ENCODE results near the gene ZNF22.

Gene ZNF22

DNA sequence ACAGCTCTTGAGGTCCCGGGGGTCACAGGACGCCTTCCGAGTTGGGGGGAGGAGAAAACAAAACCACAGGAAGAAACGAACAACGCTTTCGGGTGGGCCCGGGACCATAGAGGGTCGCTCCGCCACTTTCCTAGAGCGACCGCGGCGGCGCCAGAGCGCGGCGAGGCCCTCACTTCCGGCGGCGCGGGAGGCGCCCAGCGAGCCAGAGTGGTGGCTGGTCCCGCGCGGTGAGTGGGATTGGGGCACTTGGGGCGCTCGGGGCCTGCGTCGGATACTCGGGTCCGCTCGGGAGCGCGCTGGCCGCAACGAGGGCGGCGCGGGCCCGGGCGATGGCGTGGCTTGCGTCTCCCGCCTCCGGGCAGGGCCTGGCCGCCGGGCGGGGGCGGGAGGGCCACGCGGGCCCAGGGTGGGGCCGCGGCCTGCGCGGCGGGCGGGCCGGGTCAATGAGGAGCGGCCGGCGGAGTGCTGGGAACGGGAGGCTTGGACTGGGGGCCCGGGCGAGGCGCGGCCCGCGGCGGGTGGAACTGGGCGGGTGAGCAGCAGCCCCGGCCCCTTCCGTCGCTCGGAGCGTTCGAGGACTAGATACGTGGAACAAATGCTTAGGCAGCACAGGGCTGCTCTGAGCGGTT lies at the start of gene ZNF22:
Gene ZNF22, plus strand, starts transcription at position 172 of the 629 bp plus-strand sequence. CDS start 2,446 bp downstream, outside the sequence.
- peak; percentile 89 for DNase-seq

DNA sequence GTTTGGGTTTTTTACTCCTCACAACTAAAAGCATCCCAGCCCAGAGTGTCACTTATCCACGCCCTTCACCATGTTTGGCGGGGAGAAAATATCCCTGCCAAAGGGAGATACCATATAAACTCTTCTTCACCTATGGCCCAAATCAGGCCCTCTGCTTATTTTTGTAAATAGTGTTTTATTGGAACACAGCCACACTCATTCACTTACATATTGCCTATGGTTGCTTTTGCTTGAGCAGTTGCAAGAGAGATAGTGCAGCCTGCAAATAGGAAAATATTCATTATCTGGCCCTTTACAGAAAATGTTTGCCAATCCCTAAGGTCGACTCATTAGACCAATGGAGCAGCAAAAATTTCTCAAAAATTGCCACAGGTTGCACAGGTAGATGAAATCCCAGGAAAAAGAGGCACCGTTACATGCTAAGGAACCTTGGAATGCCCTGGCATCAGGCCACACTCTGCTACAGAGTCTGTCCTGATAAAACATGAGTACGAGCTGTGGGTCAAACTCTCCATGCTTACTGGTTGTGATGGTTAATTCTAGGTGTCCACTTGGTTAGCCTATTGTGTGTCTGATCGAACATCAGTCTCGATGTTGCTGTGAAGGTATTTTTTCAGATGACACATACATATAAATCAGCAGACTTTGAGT lies 49.0 kb upstream of the ZNF22 start:
- no peak for DNase-seq

- no peak for DNase-seq
These were observed 47.9 kb upstream of the ZNF22 start for GRCh38 chr10:44952779-44953231.

GRCh38 chr10:44954042-44954441 lies 46.7 kb upstream of the ZNF22 start:
- no peak for DNase-seq

GRCh38 chr10:44954962-44955361 lies 45.8 kb upstream of the ZNF22 start:
- DNase-seq, result no peak

DNA sequence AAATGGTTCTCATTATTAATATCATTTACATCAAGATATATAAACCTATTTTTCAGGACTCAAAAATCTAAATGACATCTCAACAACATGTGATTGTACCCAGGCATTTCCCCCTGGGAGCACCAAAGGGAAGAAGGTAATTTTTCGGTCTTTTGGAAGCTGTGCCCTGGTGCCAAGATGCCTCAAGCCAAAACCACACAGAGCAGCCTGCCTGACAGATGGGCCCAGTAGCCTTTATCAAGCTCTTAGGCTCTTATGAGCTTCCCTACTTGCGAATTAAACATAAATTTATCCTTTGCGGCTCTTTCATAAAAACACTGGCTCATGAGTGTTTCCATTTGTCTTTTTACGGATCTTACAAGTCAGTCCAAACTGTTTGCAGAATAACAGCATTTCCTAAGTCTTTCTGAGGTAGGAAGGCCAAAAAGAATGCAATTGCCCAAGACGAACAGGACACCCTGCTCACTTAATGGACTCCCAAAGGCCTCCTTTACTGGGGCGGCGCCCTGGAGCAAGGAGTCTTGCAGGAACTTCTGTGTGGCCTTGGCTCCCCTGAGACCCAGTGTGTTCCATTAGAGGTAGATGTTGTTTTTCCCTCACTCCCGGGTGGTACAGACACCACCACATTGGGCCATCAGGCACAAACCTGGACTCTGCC lies 45.2 kb upstream of the ZNF22 start:
- DNase-seq, result peak; percentile 5

GRCh38 chr10:44956226-44956625 lies 44.5 kb upstream of the ZNF22 start:
- DNase-seq, result no peak

DNA sequence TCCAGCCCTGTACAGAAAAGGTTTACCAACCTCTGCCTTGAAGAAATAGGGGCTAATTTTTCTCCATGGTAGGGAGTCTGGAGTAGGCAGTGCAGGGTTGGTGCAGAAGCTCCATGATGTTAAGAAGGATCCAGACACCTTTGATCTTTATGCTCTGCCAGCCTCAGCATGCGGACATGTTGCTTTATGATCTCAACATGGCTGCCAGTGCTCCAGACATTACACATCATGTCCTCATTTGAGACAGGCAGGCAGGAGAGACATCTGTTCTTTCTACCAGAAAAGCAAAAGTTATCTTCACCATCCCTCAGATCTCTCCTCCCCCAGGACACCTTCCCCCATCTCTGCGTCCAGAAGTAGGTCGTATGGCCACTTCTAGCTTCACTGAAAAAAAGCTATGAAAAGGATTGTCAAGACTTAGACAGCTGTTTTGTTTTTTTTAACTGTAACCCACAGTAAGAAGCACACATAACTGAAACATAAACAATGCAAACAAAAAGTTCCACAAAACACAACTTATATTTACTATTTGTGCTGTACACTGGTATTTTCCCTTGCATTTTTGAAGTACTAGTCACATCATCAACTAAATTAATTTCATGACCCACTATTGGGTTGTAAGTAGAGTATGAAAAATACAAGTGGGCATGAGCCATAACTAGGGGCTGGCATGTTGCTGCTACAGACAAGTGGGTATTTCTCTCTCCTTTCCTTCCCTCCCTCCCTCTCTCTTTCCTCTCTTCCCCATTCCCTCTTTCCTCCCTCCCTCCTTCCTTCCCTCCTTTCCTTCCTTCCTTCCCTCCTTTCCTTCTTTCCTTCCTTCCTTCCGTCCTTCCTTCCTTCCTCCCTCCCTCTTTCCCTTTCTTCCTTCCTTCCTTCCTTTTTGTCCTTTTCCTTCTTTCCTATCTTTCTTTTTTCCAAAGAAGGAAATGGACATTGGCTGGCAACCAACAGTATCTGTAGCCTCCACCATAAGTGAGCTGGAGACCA lies 43.7 kb upstream of the ZNF22 start:
- DNase-seq, result no peak

GRCh38 chr10:44958196-44958897 lies 42.4 kb upstream of the ZNF22 start:
- DNase-seq, result no peak

GRCh38 chr10:44958898-44959246 lies 41.9 kb upstream of the ZNF22 start:
- DNase-seq, result no peak

GRCh38 chr10:44959247-44960087 lies 41.3 kb upstream of the ZNF22 start, which contains the start of gene RASSF4:
TSS of gene RASSF4 (plus strand) at chr10:44959802. CDS start at chr10:44970203, 10,401 bp downstream.
- DNase-seq, result peak; percentile 94

- DNase-seq, result no peak
These were observed 40.6 kb upstream of the ZNF22 start for GRCh38 chr10:44960088-44960460.

GRCh38 chr10:44960482-44961229 lies 40.1 kb upstream of the ZNF22 start:
- no peak for DNase-seq

DNA sequence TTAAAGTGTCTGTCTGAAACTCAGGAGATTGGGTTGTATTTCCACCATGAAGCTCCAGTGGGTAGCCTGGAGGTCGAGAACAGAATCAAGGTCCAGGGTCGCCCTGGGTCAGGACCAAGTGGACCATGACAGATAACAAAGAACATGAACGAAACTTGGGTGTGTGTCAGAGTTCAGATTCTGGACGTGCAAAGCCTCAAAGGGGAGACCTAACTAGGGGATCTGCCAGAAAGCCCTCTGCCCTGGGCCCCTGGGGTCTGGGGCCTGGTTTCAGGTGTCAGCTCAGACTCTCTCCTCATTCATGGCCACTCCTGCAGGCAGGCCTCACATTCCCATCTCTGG lies 39.5 kb upstream of the ZNF22 start:
- DNase-seq, result no peak

DNA sequence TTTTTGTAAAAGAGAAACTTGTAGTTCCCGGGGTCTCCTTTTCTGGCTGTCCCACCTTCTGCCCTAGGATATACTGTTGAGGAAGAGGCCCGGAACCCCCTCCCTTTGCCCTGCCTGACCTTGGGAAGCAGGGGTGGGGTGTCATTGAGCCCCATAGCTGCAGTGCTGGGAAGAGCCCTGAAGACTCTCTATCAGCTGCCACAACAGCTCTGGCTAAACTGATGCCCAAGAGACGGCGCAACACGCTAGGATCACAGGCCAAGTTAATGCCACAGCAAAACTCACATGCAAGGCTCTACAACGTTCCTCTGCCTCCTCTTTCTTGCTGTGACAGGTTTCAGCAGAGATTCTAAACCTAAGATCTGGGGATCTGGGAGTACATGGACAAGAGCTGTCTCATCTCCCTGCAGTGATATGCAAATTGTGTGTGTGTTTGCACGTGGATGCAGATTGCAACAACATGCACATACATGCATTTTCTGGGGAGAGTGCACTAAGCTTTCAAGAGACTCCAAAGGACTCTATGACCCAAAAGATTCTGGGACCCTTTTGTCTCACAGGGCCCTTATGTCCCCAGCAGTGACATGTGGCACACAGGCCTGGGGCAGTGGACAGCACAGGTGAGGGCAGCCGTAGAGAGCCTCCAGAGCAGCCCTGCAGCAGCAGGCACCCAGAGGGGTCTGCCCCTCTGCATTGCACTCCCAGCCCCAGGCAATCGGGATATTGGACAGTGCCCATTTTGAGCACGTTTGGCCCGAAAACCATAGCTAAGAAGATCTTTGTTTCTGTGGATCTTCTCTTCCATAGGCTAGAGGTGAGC lies 38.6 kb upstream of the ZNF22 start:
- peak; percentile 17 for DNase-seq

GRCh38 chr10:44962870-44963738 lies 37.6 kb upstream of the ZNF22 start:
- DNase-seq, result peak; percentile 76

- peak; percentile 86 for DNase-seq
These were observed 36.7 kb upstream of the ZNF22 start for GRCh38 chr10:44963772-44964633.

DNA sequence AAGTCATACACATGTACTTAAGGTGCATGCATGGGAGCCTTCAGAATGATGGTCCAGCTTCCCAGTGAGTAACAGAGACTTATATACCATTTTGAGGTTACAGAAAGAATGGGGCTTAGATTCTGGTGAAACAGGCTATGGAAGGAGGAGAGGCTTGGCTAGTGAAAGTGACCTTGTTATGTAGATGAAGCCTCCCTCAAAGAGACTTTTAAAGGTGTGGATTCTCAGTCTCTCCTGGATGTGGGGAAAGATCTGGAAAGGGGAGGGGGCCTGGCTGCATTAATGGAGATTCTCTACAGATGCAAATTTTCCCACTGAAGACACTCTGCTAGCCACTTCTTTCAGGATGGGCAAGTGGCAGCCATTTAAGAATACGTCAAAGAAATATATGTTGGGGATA lies 35.6 kb upstream of the ZNF22 start:
- DNase-seq, result peak; percentile 0
